ENCODE data around the gene TPRG1.

DNA sequence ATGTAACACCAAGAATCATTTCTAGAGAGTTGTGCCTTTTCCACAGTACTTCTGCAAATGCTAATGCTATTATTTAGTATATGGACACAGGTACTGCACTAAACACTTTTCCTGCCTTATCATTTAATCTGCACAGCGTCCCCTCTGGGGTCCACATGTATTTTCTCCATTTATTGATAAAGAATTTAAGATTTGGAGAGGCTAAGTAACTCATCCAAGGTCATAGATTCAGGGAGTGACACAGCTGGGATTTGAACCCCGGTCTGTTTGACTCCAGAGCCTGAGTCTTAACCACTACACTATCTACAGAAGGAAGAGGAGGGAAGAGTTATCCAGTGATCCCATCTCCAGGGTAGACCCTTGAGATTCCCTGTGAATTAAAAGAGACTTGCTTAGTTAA lies 24.9 kb upstream of the TPRG1 start:
- no peak for TF ChIP-seq CTCF (IDR thresholded peaks at IDR 0.05)
- no peak for TF ChIP-seq POLR2A (IDR thresholded peaks at IDR 0.05)

Measured in body of pancreas (tissue), 4 donors.